ENCODE measurements around the gene PACRG. TPM values are rescaled to one million over a fixed set of nuclear protein-coding genes. Genes with fewer than 3 reads are reported as not detected.

The PACRG gene
- total and polyA plus RNA-seq, 2 of the 4 experiments (the other 2 are of a cell fraction): not detected

- in situ Hi-C loops (cut with MboI; ENCODE audit: low sequenced_read_pairs): no loop called here
- Histone ChIP-seq H3K79me1 (ENCODE audit: low read depth in 1 of 2, low read length in 2 of 2) (no peaks in the 10 kb centered on the region), H3K4me3 (ENCODE audit: insufficient read depth, low read depth, low read length) (no peak overlapping the region), H2AK9ac (replicated peaks; ENCODE audit: low read depth, low read length, poor library complexity) (no peak overlapping the region), H4K20me1 (ENCODE audit: insufficient read depth, low read length) (no peaks in the 10 kb centered on the region), H3K4me1 (ENCODE audit: control insufficient read depth, insufficient read depth, low read length) (no peaks in the 10 kb centered on the region), H2AK5ac (ENCODE audit: low read depth, low read length) (no peak overlapping the region), H4K91ac (ENCODE audit: insufficient read depth, low read depth, low read length) (no peak overlapping the region), H2BK5ac (ENCODE audit: low read depth, low read length, poor library complexity, severe bottlenecking) (no peak overlapping the region), H3K9me1 (ENCODE audit: insufficient read depth, low read length) (no peaks in the 10 kb centered on the region), H3K14ac (replicated peaks; ENCODE audit: low read depth, low read length) (no peak overlapping the region), H3K4me2 (ENCODE audit: low read depth, low read length) (no peak overlapping the region), H4K5ac (ENCODE audit: low read depth, low read length) (no peak overlapping the region), H3K23ac (ENCODE audit: low read depth, low read length) (no peak overlapping the region), H4K8ac (ENCODE audit: low read depth in 2 of 2, low read length in 2 of 2) (no peak overlapping the region), H2BK20ac (ENCODE audit: low read depth, low read length) (no peak overlapping the region), H2AFZ (replicated peaks; ENCODE audit: low read length, poor library complexity) (no peak overlapping the region), H3K27me3 (ENCODE audit: control insufficient read depth, insufficient read depth, low read length) (no peaks in the 10 kb centered on the region), H3K56ac (ENCODE audit: extremely low read depth, insufficient read depth, low read length) (no peak overlapping the region), H3K4ac (ENCODE audit: low read depth, low read length) (no peak overlapping the region), H2BK15ac (ENCODE audit: low read depth, low read length) (no peak overlapping the region), H3K27ac (ENCODE audit: insufficient read depth, low read length) (no peak overlapping the region), H3K9ac (ENCODE audit: low read depth, low read length) (no peak overlapping the region), H3K9me3 (ENCODE audit: control insufficient read depth, insufficient read depth, low read length) (peaks cover 16% of the 10 kb centered on the region), H2BK120ac (ENCODE audit: low read depth, low read length) (no peak overlapping the region), H3K36me3 (ENCODE audit: control insufficient read depth, insufficient read depth, low read length) (no peaks in the 10 kb centered on the region), H3K18ac (ENCODE audit: low read depth, low read length) (no peak overlapping the region)
- dilution Hi-C loops (cut with HindIII; ENCODE audit: low sequenced_read_pairs, unreplicated experiment): no loop called here
- POLR2A ChIA-PET (ENCODE audit: unreplicated experiment): no interaction called here
- BruUV-seq (replicated peaks): no TSS peak
- ATAC-seq (ENCODE audit: low read depth) (no peak), DNase-seq (no peak)
- CTCF ChIA-PET: no interaction called here
- no CpG with 5 or more reads among the region's 4 CpGs for WGBS, 2 experiments (ENCODE audit: extremely low coverage in 2 of 2, insufficient read length in 1 of 2)
- TF ChIP-seq MAZ (IDR thresholded peaks at IDR 0.05; ENCODE audit: borderline replicate concordance, low read depth, low read length) (no peak), ELK1 (IDR thresholded peaks at IDR 0.05; ENCODE audit: borderline replicate concordance, low read depth, low read length) (no peak), FOS (IDR thresholded peaks at IDR 0.05; ENCODE audit: low read depth, low read length) (no peak), MXI1 (IDR thresholded peaks at IDR 0.05; ENCODE audit: borderline replicate concordance, low read depth, low read length) (no peak), BHLHE40 (IDR thresholded peaks at IDR 0.05; ENCODE audit: low read depth, low read length) (no peak), CEBPB (IDR thresholded peaks at IDR 0.05; ENCODE audit: low read depth, low read length) (no peak), POLR2A (IDR thresholded peaks at IDR 0.05; ENCODE audit: low read depth, low read length) (no peak), RAD21 (IDR thresholded peaks at IDR 0.05; ENCODE audit: low read length) (no peak), NFE2L2 (IDR thresholded peaks at IDR 0.05; ENCODE audit: low read depth, low read length) (no peak), MAFK (IDR thresholded peaks at IDR 0.05; ENCODE audit: low read depth, low read length) (no peak), SMC3 (IDR thresholded peaks at IDR 0.05; ENCODE audit: low read depth, low read length) (no peak), RCOR1 (IDR thresholded peaks at IDR 0.05; ENCODE audit: insufficient replicate concordance, low read length) (no peak), CHD1 (IDR thresholded peaks at IDR 0.05; ENCODE audit: low read depth, low read length) (no peak), CTCF (conservative IDR thresholded peaks at IDR 0.05; ENCODE audit: low read depth, low read length) (no peak)
- TF ChIP-seq, protein P1, sequence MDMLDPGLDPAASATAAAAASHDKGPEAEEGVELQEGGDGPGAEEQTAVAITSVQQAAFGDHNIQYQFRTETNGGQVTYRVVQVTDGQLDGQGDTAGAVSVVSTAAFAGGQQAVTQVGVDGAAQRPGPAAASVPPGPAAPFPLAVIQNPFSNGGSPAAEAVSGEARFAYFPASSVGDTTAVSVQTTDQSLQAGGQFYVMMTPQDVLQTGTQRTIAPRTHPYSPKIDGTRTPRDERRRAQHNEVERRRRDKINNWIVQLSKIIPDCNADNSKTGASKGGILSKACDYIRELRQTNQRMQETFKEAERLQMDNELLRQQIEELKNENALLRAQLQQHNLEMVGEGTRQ (IDR thresholded peaks at IDR 0.05; ENCODE audit: low read depth, low read length): no peak
- intact Hi-C loops (cut with micrococcal nuclease): no loop called here
Measured at GRCh38 chr6:163126741-163127140, 399.0 kb downstream of the PACRG start.
